ENCODE data around the gene REN. TPM values are rescaled to one million over a fixed set of nuclear protein-coding genes. Genes with fewer than 3 reads are reported as not detected.

REN gene
- total and polyA plus RNA-seq, 2 of the 13 experiments (the other 11 are each of a cell fraction or from before 2014, with no cell fraction given) = not detected

DNA sequence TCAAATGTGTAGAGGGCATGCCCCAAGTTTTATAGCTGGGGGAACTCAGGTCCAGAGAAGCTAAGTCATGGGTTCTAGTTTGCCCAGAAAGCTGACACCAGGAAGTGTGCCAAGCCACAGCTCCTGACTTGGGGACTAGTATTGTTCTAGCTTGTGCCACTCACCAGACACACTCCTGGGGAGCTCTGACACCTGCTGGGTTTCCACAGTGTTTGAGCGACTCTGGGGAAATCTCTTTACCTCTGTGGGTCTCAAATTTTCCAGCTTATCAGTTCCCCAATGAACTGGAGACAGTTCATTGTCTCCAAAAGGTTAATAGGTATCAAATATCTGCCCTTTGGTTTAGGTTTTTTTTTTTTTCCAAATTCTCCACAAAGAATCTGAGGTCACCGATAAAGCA, 25.9 kb upstream of the REN start (continued):
- TF ChIP-seq NFAT5 (CRISPR knock-in tag; IDR thresholded peaks at IDR 0.05) (no peak), ZMYM2 (CRISPR knock-in tag; IDR thresholded peaks at IDR 0.05) (no peak), TFDP2 (CRISPR knock-in tag; IDR thresholded peaks at IDR 0.05) (no peak), POLR2A (IDR thresholded peaks at IDR 0.05; ENCODE audit: insufficient read depth in 1 of 2, low read depth in 2 of 2, low read length in 2 of 2) (no peak), ZNF740 (CRISPR knock-in tag; IDR thresholded peaks at IDR 0.05) (no peak)
- TF ChIP-seq, protein P1, sequence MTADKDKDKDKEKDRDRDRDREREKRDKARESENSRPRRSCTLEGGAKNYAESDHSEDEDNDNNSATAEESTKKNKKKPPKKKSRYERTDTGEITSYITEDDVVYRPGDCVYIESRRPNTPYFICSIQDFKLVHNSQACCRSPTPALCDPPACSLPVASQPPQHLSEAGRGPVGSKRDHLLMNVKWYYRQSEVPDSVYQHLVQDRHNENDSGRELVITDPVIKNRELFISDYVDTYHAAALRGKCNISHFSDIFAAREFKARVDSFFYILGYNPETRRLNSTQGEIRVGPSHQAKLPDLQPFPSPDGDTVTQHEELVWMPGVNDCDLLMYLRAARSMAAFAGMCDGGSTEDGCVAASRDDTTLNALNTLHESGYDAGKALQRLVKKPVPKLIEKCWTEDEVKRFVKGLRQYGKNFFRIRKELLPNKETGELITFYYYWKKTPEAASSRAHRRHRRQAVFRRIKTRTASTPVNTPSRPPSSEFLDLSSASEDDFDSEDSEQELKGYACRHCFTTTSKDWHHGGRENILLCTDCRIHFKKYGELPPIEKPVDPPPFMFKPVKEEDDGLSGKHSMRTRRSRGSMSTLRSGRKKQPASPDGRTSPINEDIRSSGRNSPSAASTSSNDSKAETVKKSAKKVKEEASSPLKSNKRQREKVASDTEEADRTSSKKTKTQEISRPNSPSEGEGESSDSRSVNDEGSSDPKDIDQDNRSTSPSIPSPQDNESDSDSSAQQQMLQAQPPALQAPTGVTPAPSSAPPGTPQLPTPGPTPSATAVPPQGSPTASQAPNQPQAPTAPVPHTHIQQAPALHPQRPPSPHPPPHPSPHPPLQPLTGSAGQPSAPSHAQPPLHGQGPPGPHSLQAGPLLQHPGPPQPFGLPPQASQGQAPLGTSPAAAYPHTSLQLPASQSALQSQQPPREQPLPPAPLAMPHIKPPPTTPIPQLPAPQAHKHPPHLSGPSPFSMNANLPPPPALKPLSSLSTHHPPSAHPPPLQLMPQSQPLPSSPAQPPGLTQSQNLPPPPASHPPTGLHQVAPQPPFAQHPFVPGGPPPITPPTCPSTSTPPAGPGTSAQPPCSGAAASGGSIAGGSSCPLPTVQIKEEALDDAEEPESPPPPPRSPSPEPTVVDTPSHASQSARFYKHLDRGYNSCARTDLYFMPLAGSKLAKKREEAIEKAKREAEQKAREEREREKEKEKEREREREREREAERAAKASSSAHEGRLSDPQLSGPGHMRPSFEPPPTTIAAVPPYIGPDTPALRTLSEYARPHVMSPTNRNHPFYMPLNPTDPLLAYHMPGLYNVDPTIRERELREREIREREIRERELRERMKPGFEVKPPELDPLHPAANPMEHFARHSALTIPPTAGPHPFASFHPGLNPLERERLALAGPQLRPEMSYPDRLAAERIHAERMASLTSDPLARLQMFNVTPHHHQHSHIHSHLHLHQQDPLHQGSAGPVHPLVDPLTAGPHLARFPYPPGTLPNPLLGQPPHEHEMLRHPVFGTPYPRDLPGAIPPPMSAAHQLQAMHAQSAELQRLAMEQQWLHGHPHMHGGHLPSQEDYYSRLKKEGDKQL (CRISPR knock-in tag; IDR thresholded peaks at IDR 0.05; ENCODE audit: low read depth) = no peak

All from HepG2 (cell line).